Ascending aorta (tissue), 2 donors: ENCODE measurements around the gene SULT4A1. TPM values are rescaled to one million over a fixed set of nuclear protein-coding genes. Genes with fewer than 3 reads are reported as not detected.
A peak's percentile ranks its signal among the peaks of the same experiment; 100 is the strongest.

Source experiments
- DNase-seq, 2 donors: peaks; one replicate each; pipeline ENCODE4 v3.0.0-alpha.2; 2019; ENCODE audit warnings: low spot score in 2 of 2
- H3K27ac ChIP-seq, 2 donors: fragments of 200-600 bp; sonication (generic); one replicate each; pipeline ENCODE4 v1.5.1; 2016 to 2017; ENCODE audit warnings: mild to moderate bottlenecking in 1 of 2
- H3K27me3 ChIP-seq: fragments of 200-600 bp; sonication (generic); one replicate; pipeline ENCODE4 v1.5.1; 2017
- H3K36me3 ChIP-seq, 2 donors: fragments of 200-600 bp; sonication (generic); one replicate each; pipeline ENCODE4 v1.5.1; 2016
- H3K4me1 ChIP-seq, 2 donors: fragments of 200-600 bp; sonication (generic); one replicate each; pipeline ENCODE4 v1.5.1; 2016 to 2017; ENCODE audit warnings: mild to moderate bottlenecking in 1 of 2
- H3K4me3 ChIP-seq, 2 donors: fragments of 200-600 bp; sonication (generic); one replicate each; pipeline ENCODE4 v1.5.1; 2016 to 2017; ENCODE audit warnings: mild to moderate bottlenecking in 1 of 2
- H3K9me3 ChIP-seq, 2 donors: fragments of 200-600 bp; sonication (generic); one replicate each; pipeline ENCODE4 v1.5.1; 2016
- intact Hi-C: fragments of 100-400 bp; cut with DNase I; formaldehyde crosslinking; loops from one replicate; pipeline ENCODE4 v1.15.1; 2023
- total RNA-seq: library from RNA; depleted of rRNA; stranded (reverse); fragments of >200 nt; gene quantifications from one replicate; pipeline ENCODE4 v1.1.0, GENCODE V29; 2016
- TF ChIP-seq, protein P1 (sequence below), 3 experiments: fragments of 200-600 bp in 2 of 3; fragments of 450-650 bp in 1 of 3; sonication (generic) in 2 of 3; IDR thresholded peaks; one replicate each; pipeline ENCODE4 v1.5.1; 2016 to 2019; ENCODE audit warnings: antibody characterized with exemption in 3 of 3, mild to moderate bottlenecking in 1 of 3, moderate library complexity in 1 of 3

Gene SULT4A1
- total RNA-seq, 1 donor from 2014 or later = not detected

DNA sequence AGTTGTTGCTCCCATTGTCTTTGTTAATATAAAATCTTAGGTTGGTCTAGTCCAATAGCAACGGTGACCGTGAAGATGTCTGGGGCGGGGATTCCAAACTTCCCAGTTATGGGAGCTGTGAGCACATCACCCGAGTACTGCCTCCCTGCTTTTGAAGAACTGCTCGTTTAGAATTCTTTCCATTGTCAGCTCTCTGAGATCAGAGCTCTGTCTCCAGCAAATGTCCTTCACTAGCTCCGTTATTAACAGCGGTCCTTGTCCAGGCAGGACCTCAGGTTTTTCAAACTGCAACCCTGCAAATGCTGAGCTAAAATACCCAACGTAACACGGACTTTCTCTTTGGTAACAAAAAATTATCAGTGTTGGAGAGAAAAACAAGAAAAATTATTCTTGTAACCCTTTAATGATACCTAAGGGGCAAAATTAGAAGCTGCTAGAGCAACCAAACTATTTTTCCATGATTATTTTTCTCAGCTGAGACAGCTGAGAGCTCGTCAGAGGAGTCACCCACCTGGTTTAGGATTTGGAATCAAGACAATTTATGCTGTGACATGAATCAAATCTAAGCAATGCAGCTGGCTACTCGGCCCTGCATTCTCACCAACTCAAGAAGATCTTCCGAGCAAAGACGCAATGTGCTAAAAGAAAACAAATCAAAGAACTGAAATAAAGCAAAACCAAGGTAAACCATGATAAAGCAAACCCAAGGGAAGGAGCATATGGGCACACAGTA is 35.1 kb downstream of the SULT4A1 start:
- H3K4me3 ChIP-seq = no peak overlapping the region
- TF ChIP-seq, protein P1, sequence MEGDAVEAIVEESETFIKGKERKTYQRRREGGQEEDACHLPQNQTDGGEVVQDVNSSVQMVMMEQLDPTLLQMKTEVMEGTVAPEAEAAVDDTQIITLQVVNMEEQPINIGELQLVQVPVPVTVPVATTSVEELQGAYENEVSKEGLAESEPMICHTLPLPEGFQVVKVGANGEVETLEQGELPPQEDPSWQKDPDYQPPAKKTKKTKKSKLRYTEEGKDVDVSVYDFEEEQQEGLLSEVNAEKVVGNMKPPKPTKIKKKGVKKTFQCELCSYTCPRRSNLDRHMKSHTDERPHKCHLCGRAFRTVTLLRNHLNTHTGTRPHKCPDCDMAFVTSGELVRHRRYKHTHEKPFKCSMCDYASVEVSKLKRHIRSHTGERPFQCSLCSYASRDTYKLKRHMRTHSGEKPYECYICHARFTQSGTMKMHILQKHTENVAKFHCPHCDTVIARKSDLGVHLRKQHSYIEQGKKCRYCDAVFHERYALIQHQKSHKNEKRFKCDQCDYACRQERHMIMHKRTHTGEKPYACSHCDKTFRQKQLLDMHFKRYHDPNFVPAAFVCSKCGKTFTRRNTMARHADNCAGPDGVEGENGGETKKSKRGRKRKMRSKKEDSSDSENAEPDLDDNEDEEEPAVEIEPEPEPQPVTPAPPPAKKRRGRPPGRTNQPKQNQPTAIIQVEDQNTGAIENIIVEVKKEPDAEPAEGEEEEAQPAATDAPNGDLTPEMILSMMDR (IDR thresholded peaks at IDR 0.05) = no peak
- no peaks in the 10 kb centered on the region for H3K27me3 ChIP-seq
- H3K36me3 ChIP-seq = no peaks in the 10 kb centered on the region
- peaks cover 0 to 2% of the 10 kb centered on the region in 2 donors for H3K4me1 ChIP-seq
- no peak for DNase-seq
- intact Hi-C loops = loop anchor here (2.0 kb wide), 1 partner anchor 438 kb away; no protein-coding TSS in a partner anchor
- H3K9me3 ChIP-seq = no peaks in the 10 kb centered on the region
- peak overlapping the region in 1 of 2 donors; percentile 33 for H3K27ac ChIP-seq

DNA sequence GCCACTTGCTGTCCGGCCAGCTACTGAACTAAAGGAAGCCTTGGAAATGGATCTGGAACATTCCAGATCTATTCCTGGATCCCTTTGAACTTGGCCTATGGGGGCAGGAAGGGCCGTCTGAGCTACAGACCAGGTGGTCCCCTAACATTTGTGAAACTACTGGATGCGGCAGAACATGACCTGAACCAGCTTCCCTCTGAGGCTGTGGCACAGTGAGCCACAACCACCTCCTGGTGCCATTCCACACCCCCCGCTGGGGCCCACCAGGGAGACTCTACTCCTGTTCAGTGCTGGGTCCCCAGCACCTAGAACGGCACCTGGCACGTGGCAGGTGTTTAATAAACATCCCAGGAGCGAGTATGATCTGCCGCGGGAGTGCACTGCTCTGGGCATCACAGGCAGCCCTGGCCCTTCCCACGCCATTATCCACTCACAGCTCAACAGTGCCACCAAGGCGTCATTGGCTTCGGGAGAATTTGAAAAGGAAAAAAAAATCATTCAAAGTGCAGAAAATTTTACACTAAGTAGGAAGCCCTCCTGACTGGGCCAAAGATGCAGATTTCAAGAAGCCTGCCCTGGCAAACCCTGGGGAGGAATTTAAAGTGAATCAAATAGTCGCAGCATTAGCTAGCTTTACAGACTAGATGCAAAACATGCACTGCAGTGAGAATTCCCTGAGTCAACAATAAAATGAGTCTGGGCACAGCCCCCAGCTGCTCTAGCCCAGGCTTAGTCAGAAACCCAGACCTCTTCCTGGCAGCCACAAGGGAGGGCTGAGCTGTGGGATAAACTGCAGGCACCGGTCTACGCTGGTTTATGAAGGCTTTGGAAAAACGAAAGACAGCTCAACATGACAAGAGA is 35.9 kb downstream of the SULT4A1 start:
- Histone ChIP-seq H3K9me3 (no peaks in the 10 kb centered on the region), H3K27me3 (no peaks in the 10 kb centered on the region), H3K27ac (peak overlapping the region in 1 of 2 donors; percentile 33), H3K36me3 (no peaks in the 10 kb centered on the region), H3K4me1 (peaks cover 0 to 2% of the 10 kb centered on the region in 2 donors), H3K4me3 (no peak overlapping the region)
- intact Hi-C loops = loop anchor here (2.0 kb wide), 1 partner anchor 438 kb away; no protein-coding TSS in a partner anchor
- DNase-seq = peak in 1 of 2 donors; percentile 64
- TF ChIP-seq, protein P1 (IDR thresholded peaks at IDR 0.05) = peak in 2 of 3 experiments; percentile 28 to 44

DNA sequence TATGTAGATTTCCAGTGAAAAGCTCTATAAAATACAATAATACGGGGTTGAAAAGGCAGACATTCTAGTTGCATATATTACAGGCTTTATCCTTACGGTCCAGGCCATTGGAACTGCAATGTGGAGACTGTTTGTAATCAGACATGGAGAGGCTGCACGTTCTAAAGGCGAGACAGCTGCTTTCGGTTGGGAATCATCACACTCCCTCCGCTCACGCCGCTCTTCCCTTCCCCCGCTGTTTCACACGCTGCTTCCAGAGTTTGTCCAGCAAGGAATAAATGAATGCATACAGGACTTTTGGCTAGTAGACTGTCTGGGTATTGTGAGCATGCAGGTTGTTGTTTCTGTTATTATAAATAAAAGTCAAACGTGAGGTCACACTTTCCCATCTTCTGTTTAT is 36.7 kb downstream of the SULT4A1 start:
- Histone ChIP-seq H3K9me3 (no peaks in the 10 kb centered on the region), H3K27me3 (no peaks in the 10 kb centered on the region), H3K4me1 (peaks cover 0 to 2% of the 10 kb centered on the region in 2 donors), H3K36me3 (no peaks in the 10 kb centered on the region), H3K4me3 (no peak overlapping the region), H3K27ac (no peak overlapping the region)
- DNase-seq = no peak
- intact Hi-C loops = loop anchor here (2.0 kb wide), 1 partner anchor 437 kb away; no protein-coding TSS in a partner anchor
- TF ChIP-seq, protein P1 (IDR thresholded peaks at IDR 0.05) = no peak

DNA sequence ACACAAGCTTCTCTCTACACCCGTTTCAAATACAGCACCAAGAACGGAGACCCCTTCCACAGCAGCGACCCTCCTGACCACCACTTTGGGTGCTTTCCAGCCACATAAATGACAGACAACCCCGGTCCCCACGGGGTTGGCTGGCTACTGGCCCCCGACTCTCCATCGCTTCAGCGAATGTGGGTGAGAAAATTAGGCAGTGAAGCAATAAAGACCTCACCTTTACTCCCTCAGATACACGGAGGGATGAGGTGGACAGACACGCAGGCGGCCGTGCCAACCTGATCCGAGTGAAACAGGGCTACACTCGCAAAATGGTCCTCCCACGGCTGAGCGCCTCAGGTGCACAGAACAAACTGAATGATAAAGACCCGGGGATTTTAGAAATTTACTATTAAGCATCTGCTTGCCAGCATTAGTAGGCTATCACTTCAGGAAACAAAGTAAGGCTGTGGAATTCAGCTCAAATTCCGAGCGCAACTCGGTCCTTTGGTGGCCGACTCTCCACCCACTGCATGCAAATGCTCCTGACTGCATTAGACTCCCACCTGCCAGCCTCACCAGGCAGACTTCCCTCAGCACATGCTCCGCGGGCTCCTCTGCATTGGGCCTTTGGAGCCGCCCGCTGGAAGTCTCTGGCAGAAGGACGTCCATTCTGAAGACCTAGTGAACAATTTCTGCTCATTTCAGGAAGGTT is 37.4 kb downstream of the SULT4A1 start:
- Histone ChIP-seq H3K4me1 (peaks cover 0 to 2% of the 10 kb centered on the region in 2 donors), H3K9me3 (no peaks in the 10 kb centered on the region), H3K27ac (no peak overlapping the region), H3K27me3 (no peaks in the 10 kb centered on the region), H3K4me3 (no peak overlapping the region), H3K36me3 (no peaks in the 10 kb centered on the region)
- intact Hi-C loops = no loop called here
- DNase-seq = peak in 1 of 2 donors; percentile 38
- TF ChIP-seq, protein P1 (IDR thresholded peaks at IDR 0.05) = no peak

DNA sequence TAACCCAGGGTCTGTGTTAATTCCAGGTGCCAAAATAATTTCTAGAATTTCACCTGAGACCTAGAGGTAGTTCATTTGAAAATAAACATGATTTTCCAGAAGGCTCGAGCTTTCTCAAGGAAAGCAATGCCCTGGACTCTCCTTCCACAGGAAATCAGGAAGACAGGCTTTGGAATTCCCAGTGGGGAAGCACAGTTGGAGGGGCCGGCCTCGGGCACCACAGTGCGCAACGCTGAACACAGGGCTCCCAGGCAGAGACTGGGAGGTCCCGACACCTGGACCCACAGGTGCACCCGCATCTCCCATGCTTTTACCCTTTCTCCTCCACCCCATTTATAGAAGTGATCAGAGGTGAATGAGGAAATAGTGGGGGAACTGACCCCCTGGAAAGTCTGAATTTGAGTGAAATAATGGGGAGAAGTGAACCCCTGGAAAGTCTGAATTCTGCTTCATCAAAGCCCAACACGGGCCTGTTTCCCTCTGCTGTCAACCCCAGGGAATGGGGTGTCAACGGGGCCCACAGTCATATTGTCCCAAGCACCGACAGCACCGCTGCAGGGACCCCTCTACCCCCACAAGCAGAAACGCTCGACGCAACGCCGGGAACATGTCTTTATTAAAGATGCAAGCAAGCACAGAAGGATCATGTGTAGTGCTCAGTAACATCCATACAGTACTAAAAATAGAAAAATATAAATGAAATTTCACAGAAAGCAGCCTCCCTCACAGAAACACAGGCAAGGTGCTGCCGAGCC is 38.2 kb downstream of the SULT4A1 start:
- no peaks in the 10 kb centered on the region for H3K36me3 ChIP-seq
- H3K4me1 ChIP-seq = peaks cover 0 to 2% of the 10 kb centered on the region in 2 donors
- no peaks in the 10 kb centered on the region for H3K9me3 ChIP-seq
- DNase-seq = peak in 1 of 2 donors; percentile 12
- no peak overlapping the region for H3K27ac ChIP-seq
- TF ChIP-seq, protein P1 (IDR thresholded peaks at IDR 0.05) = no peak
- no peaks in the 10 kb centered on the region for H3K27me3 ChIP-seq
- no peak overlapping the region for H3K4me3 ChIP-seq
- intact Hi-C loops = no loop called here
